HL-60 (cell line): ENCODE measurements around the gene TUBB.
A peak's percentile ranks its signal among the peaks of the same experiment; 100 is the strongest.

ENCODE experiments used
- DNase-seq, 2 experiments: peaks; one replicate each; pipeline ENCODE4 v3.0.0-alpha.2; 2010 to 2020; ENCODE audit warnings: low read depth in 1 of 2, low spot score in 1 of 2
- H3K27ac ChIP-seq: fragments of 250-450 bp; sonication (Bioruptor Pico); replicated peaks from 2 replicates; pipeline ENCODE4 v1.5.1; 2020; ENCODE audit warnings: mild to moderate bottlenecking, moderate library complexity
- H3K27me3 ChIP-seq: fragments of 250-450 bp; sonication (Bioruptor Pico); 2 replicates; pipeline ENCODE4 v1.5.1; 2021; ENCODE audit warnings: mild to moderate bottlenecking, moderate library complexity; ENCODE audit not compliant: insufficient read depth, poor library complexity, severe bottlenecking
- H3K4me3 ChIP-seq: replicated peaks from 2 replicates; pipeline ENCODE4 v1.5.1; 2011; ENCODE audit warnings: mild to moderate bottlenecking, control low read depth, low read length; ENCODE audit not compliant: insufficient read depth
- GABPA ChIP-seq: IDR thresholded peaks from 2 replicates; pipeline ENCODE4 v1.6.1; 2012; ENCODE audit warnings: low read depth
- POLR2AphosphoS5 ChIP-seq: IDR thresholded peaks from 2 replicates; pipeline ENCODE4 v1.6.1; 2012; ENCODE audit warnings: low read depth
- REST ChIP-seq: IDR thresholded peaks from 2 replicates; pipeline ENCODE4 v1.6.1; 2012; ENCODE audit warnings: low read depth; ENCODE audit not compliant: insufficient replicate concordance
- SPI1 ChIP-seq: IDR thresholded peaks from 2 replicates; pipeline ENCODE4 v1.6.1; 2012; ENCODE audit warnings: low read depth, mild to moderate bottlenecking, borderline replicate concordance
- TF ChIP-seq, protein P1 (sequence below): IDR thresholded peaks from one replicate; pipeline ENCODE4 v1.5.1; 2011; ENCODE audit warnings: low read length, control low read depth, inconsistent platforms; ENCODE audit not compliant: insufficient read depth

TUBB gene

DNA sequence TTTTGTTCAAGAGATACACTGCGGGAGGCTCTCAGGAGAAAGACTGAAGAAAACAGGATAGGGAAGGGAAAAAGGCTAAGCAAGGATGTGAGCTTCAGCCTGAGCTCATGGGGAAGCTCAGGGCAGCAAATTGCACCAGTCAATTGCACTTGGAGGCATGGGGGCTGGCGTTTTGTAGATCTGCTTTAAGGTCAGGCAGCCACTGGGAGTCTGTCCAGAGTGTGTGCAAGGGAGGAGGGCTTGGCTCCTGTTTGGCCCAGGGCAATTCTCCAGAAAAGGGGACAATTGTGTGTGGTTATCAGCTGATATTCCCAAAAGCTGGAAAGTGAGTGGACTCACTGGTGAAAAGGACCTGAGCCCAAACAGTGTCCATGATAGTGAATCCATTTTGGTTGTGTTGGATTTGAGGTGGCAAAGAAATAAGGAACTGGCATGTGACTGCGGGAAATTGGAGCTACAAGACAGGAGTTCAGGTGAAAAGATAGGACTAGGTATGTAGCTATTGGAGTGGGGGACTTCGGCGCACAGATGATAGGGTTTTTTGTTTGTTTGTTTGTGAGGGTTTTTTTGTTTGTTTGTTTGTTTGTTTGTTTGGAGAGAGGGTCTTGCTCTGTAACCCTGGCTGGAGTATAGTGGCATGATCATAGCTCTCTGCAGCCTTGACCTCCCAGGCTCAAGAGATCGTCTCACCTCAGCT is 46.5 kb downstream of the TUBB start:
- no peaks in the 10 kb centered on the region for H3K27me3 ChIP-seq
- no peak overlapping the region for H3K4me3 ChIP-seq
- DNase-seq = no peak
- TF ChIP-seq GABPA (no peak), POLR2AphosphoS5 (no peak), SPI1 (no peak)
- no peak overlapping the region for H3K27ac ChIP-seq

GRCh38 chr6:30767158-30767943 is 47.2 kb downstream of the TUBB start:
- Histone ChIP-seq H3K27me3 (no peaks in the 10 kb centered on the region), H3K4me3 (no peak overlapping the region), H3K27ac (no peak overlapping the region)
- no peak for DNase-seq
- TF ChIP-seq SPI1 (no peak), REST (no peak), POLR2AphosphoS5 (no peak), GABPA (no peak)
- TF ChIP-seq, protein P1, sequence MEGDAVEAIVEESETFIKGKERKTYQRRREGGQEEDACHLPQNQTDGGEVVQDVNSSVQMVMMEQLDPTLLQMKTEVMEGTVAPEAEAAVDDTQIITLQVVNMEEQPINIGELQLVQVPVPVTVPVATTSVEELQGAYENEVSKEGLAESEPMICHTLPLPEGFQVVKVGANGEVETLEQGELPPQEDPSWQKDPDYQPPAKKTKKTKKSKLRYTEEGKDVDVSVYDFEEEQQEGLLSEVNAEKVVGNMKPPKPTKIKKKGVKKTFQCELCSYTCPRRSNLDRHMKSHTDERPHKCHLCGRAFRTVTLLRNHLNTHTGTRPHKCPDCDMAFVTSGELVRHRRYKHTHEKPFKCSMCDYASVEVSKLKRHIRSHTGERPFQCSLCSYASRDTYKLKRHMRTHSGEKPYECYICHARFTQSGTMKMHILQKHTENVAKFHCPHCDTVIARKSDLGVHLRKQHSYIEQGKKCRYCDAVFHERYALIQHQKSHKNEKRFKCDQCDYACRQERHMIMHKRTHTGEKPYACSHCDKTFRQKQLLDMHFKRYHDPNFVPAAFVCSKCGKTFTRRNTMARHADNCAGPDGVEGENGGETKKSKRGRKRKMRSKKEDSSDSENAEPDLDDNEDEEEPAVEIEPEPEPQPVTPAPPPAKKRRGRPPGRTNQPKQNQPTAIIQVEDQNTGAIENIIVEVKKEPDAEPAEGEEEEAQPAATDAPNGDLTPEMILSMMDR = no peak

- Histone ChIP-seq H3K27ac (no peak overlapping the region), H3K27me3 (no peaks in the 10 kb centered on the region), H3K4me3 (no peak overlapping the region)
- no peak for TF ChIP-seq GABPA
- no peak for TF ChIP-seq POLR2AphosphoS5
- TF ChIP-seq, protein P1 = no peak
- no peak for TF ChIP-seq SPI1
- no peak for TF ChIP-seq REST
- no peak for DNase-seq
Observed at GRCh38 chr6:30767944-30768301, 47.8 kb downstream of the TUBB start.

DNA sequence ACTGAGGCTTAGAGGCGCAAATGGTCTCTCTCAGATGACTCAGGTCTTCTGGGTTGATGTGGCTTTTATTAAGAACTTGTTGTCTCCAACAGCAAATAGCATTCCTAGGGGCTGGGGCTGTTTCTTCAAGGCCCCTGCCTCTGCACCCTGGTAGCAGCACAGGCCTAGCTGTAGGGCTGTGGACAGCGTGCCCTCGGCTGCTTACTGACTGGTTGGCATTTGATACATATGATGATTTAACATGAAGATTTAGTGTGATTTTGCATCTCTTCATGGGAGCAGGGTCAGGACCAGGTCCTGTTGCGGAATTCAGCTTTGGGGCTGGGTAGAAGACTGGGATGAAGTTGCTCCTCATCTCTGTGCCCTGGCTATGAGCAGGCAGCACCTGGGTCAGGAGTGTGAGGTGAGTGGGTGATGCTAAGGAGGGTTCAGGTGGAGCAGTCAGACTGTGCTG is 48.5 kb downstream of the TUBB start:
- no peak for DNase-seq
- Histone ChIP-seq H3K4me3 (no peak overlapping the region), H3K27ac (peak overlapping the region; percentile 23; the same call in 1 of the 2 replicates), H3K27me3 (no peaks in the 10 kb centered on the region)
- TF ChIP-seq, protein P1 = no peak
